Trophoblast cell (in vitro differentiated cells and primary cell): Measurements from ENCODE around the gene BEND4.

ENCODE experiments used
- DNase-seq, 2 donors: peaks; one replicate each; pipeline ENCODE4 v3.0.0-alpha.2; 2016
- H2AFZ ChIP-seq: 2 replicates; pipeline ENCODE4 v1.6.1; 2013; ENCODE audit warnings: low read length, moderate library complexity, mild to moderate bottlenecking; ENCODE audit not compliant: insufficient read depth, poor library complexity
- H2AK5ac ChIP-seq: 2 replicates; pipeline ENCODE4 v1.6.1; 2013; ENCODE audit warnings: mild to moderate bottlenecking, low read length
- H2BK120ac ChIP-seq: 2 replicates; pipeline ENCODE4 v1.6.1; 2013; ENCODE audit warnings: low read length, mild to moderate bottlenecking, moderate library complexity; ENCODE audit not compliant: insufficient read depth, poor library complexity
- H2BK12ac ChIP-seq: 2 replicates; pipeline ENCODE4 v1.6.1; 2013; ENCODE audit warnings: mild to moderate bottlenecking, low read length, moderate library complexity
- H2BK5ac ChIP-seq: 2 replicates; pipeline ENCODE4 v1.6.1; 2013; ENCODE audit warnings: low read length, low read depth, moderate library complexity, mild to moderate bottlenecking; ENCODE audit not compliant: poor library complexity
- H3K14ac ChIP-seq: 2 replicates; pipeline ENCODE4 v1.6.1; 2013; ENCODE audit warnings: mild to moderate bottlenecking, low read length
- H3K18ac ChIP-seq: 2 replicates; pipeline ENCODE4 v1.6.1; 2013; ENCODE audit warnings: mild to moderate bottlenecking, low read length
- H3K23ac ChIP-seq: 2 replicates; pipeline ENCODE4 v1.6.1; 2013; ENCODE audit warnings: low read length
- H3K27ac ChIP-seq: 2 replicates; pipeline ENCODE4 v1.5.1; 2013; ENCODE audit warnings: low read depth, mild to moderate bottlenecking, inconsistent platforms, low read length, moderate library complexity
- H3K27me3 ChIP-seq: 2 replicates; pipeline ENCODE4 v1.6.1; 2013; ENCODE audit warnings: inconsistent platforms, mild to moderate bottlenecking, low read length, moderate library complexity; ENCODE audit not compliant: insufficient read depth
- H3K36me3 ChIP-seq, 2 experiments: 1 replicate in 1 of 2; 2 replicates in 1 of 2; pipeline ENCODE4 v1.6.1; 2013; ENCODE audit warnings: low read length in 2 of 2, mild to moderate bottlenecking in 2 of 2, moderate library complexity in 1 of 2; ENCODE audit not compliant: insufficient read depth in 2 of 2, control insufficient read depth in 1 of 2
- H3K4ac ChIP-seq: 2 replicates; pipeline ENCODE4 v1.6.1; 2013; ENCODE audit warnings: low read depth, mild to moderate bottlenecking, low read length, moderate library complexity
- H3K4me1 ChIP-seq, 2 experiments: 1 replicate in 1 of 2; 2 replicates in 1 of 2; pipeline ENCODE4 v1.6.1; 2013; ENCODE audit warnings: low read length in 2 of 2, mild to moderate bottlenecking in 2 of 2, moderate library complexity in 1 of 2; ENCODE audit not compliant: insufficient read depth in 2 of 2, control insufficient read depth in 1 of 2
- H3K4me2 ChIP-seq: 2 replicates; pipeline ENCODE4 v1.6.1; 2013; ENCODE audit warnings: inconsistent platforms, mild to moderate bottlenecking, low read length, moderate library complexity
- H3K4me3 ChIP-seq: 2 replicates; pipeline ENCODE4 v1.5.1; 2013; ENCODE audit warnings: mild to moderate bottlenecking, low read depth, low read length, inconsistent platforms
- H3K79me1 ChIP-seq: one replicate; pipeline ENCODE4 v1.6.1; 2013; ENCODE audit warnings: low read length
- H3K79me2 ChIP-seq: 2 replicates; pipeline ENCODE4 v1.6.1; 2013; ENCODE audit warnings: low read length, mild to moderate bottlenecking; ENCODE audit not compliant: control insufficient read depth, insufficient read depth, poor library complexity
- H3K9ac ChIP-seq: 2 replicates; pipeline ENCODE4 v1.6.1; 2013; ENCODE audit warnings: mild to moderate bottlenecking, low read length
- H3K9me3 ChIP-seq: 2 replicates; pipeline ENCODE4 v1.6.1; 2013; ENCODE audit warnings: low read depth, mild to moderate bottlenecking, control low read depth, inconsistent platforms, low read length; ENCODE audit not compliant: insufficient read depth
- H4K12ac ChIP-seq: 2 replicates; pipeline ENCODE4 v1.6.1; 2013; ENCODE audit warnings: low read depth, mild to moderate bottlenecking, low read length, moderate library complexity
- H4K8ac ChIP-seq: 2 replicates; pipeline ENCODE4 v1.6.1; 2013; ENCODE audit warnings: low read depth, mild to moderate bottlenecking, low read length, moderate library complexity
- H4K91ac ChIP-seq: one replicate; pipeline ENCODE4 v1.6.1; 2013; ENCODE audit warnings: low read depth, mild to moderate bottlenecking, low read length, moderate library complexity
- WGBS: extraction: QIAGEN DNeasy Blood & Tissue Kit; methylation state at CpG from one replicate; pipeline ENCODE4 v1.1.7; 2013; ENCODE audit warnings: missing lambda C conversion rate; ENCODE audit not compliant: insufficient read length, insufficient coverage; ENCODE audit errors: extremely low coverage; 5-methylcytosine and 5-hydroxymethylcytosine counted together

BEND4 gene

GRCh38 chr4:42150653-42151567, 1.5 kb downstream of the BEND4 start:
- H4K8ac ChIP-seq = no peak overlapping the region
- peaks cover 33% of the 10 kb centered on the region for H3K27me3 ChIP-seq
- peaks cover 6 to 9% of the 10 kb centered on the region in 2 experiments for H3K4me1 ChIP-seq
- DNase-seq = no peak
- H2AFZ ChIP-seq = no peak overlapping the region
- no peak overlapping the region for H2BK120ac ChIP-seq
- H3K4ac ChIP-seq = no peak overlapping the region
- H3K9me3 ChIP-seq = no peaks in the 10 kb centered on the region
- H3K4me2 ChIP-seq = peak overlapping the region; percentile 93
- H2BK5ac ChIP-seq = no peak overlapping the region
- no peak overlapping the region for H4K12ac ChIP-seq
- no peak overlapping the region for H3K18ac ChIP-seq
- H3K79me2 ChIP-seq = no peaks in the 10 kb centered on the region
- no peaks in the 10 kb centered on the region for H3K79me1 ChIP-seq
- peak overlapping the region; percentile 70 for H3K4me3 ChIP-seq
- H2AK5ac ChIP-seq = no peak overlapping the region
- no peak overlapping the region for H2BK12ac ChIP-seq
- H3K27ac ChIP-seq = no peak overlapping the region
- H3K9ac ChIP-seq = no peak overlapping the region
- WGBS = no CpG with 5 or more reads among the region's 89 CpGs
- H4K91ac ChIP-seq = no peak overlapping the region
- no peaks in the 10 kb centered on the region for H3K36me3 ChIP-seq
- H3K23ac ChIP-seq = no peak overlapping the region
- no peak overlapping the region for H3K14ac ChIP-seq

- Histone ChIP-seq H4K91ac (no peak overlapping the region), H4K12ac (no peak overlapping the region), H3K9ac (no peak overlapping the region), H3K14ac (no peak overlapping the region), H2AK5ac (no peak overlapping the region), H3K4me3 (no peak overlapping the region), H2AFZ (no peak overlapping the region), H3K27ac (no peak overlapping the region), H3K27me3 (peaks cover 33% of the 10 kb centered on the region), H3K79me2 (no peaks in the 10 kb centered on the region), H3K4me1 (peaks cover 6 to 9% of the 10 kb centered on the region in 2 experiments), H4K8ac (no peak overlapping the region), H2BK5ac (no peak overlapping the region), H3K79me1 (no peaks in the 10 kb centered on the region), H2BK120ac (no peak overlapping the region), H3K9me3 (no peaks in the 10 kb centered on the region), H2BK12ac (no peak overlapping the region), H3K18ac (no peak overlapping the region), H3K36me3 (no peaks in the 10 kb centered on the region), H3K23ac (no peak overlapping the region), H3K4me2 (no peak overlapping the region), H3K4ac (no peak overlapping the region)
- no peak for DNase-seq
- no CpG with 5 or more reads among the region's 7 CpGs for WGBS
These were observed 3.5 kb downstream of the BEND4 start for GRCh38 chr4:42149004-42149403.

GRCh38 chr4:42148425-42148824, 4.0 kb downstream of the BEND4 start:
- Histone ChIP-seq H3K4me3 (no peak overlapping the region), H3K23ac (no peak overlapping the region), H3K4me1 (peaks cover 6 to 9% of the 10 kb centered on the region in 2 experiments), H3K4ac (no peak overlapping the region), H3K79me2 (no peaks in the 10 kb centered on the region), H3K14ac (no peak overlapping the region), H3K27ac (no peak overlapping the region), H4K12ac (no peak overlapping the region), H2BK12ac (no peak overlapping the region), H2BK120ac (no peak overlapping the region), H2AFZ (no peak overlapping the region), H3K27me3 (peaks cover 31% of the 10 kb centered on the region), H3K36me3 (no peaks in the 10 kb centered on the region), H2AK5ac (no peak overlapping the region), H2BK5ac (no peak overlapping the region), H3K79me1 (no peaks in the 10 kb centered on the region), H4K91ac (no peak overlapping the region), H3K4me2 (no peak overlapping the region), H4K8ac (no peak overlapping the region), H3K18ac (no peak overlapping the region), H3K9ac (no peak overlapping the region), H3K9me3 (no peaks in the 10 kb centered on the region)
- WGBS = no CpG with 5 or more reads among the region's 1 CpG
- no peak for DNase-seq

- Histone ChIP-seq H4K8ac (no peak overlapping the region), H2BK12ac (no peak overlapping the region), H3K4me1 (no peaks in the 10 kb centered on the region), H3K9me3 (no peaks in the 10 kb centered on the region), H2BK120ac (no peak overlapping the region), H2AFZ (no peak overlapping the region), H4K12ac (no peak overlapping the region), H3K79me2 (no peaks in the 10 kb centered on the region), H3K27ac (no peak overlapping the region), H3K27me3 (no peaks in the 10 kb centered on the region), H3K18ac (no peak overlapping the region), H3K4ac (no peak overlapping the region), H2BK5ac (no peak overlapping the region), H3K14ac (no peak overlapping the region), H3K4me2 (no peak overlapping the region), H3K79me1 (no peaks in the 10 kb centered on the region), H3K9ac (no peak overlapping the region), H3K23ac (no peak overlapping the region), H2AK5ac (no peak overlapping the region), H3K36me3 (no peaks in the 10 kb centered on the region), H3K4me3 (no peak overlapping the region), H4K91ac (no peak overlapping the region)
- DNase-seq = peak in 1 of 2 donors; percentile 7
- no CpG with 5 or more reads among the region's 7 CpGs for WGBS
These were observed 8.4 kb downstream of the BEND4 start for GRCh38 chr4:42144028-42144427.
